22Rv1 (cell line): ENCODE measurements around the gene CCDC24.

Experiments used
- CTCF ChIP-seq: fragments of 450-650 bp; IDR thresholded peaks from 2 replicates; pipeline ENCODE4 v1.5.1; 2017; ENCODE audit warnings: mild to moderate bottlenecking
- ZFX ChIP-seq: fragments of 450-650 bp; IDR thresholded peaks from 2 replicates; pipeline ENCODE4 v1.6.1; 2017; ENCODE audit warnings: antibody characterized with exemption, borderline replicate concordance

GRCh38 chr1:43994071-43994470, 2.7 kb downstream of the CCDC24 start:
- TF ChIP-seq CTCF (no peak), ZFX (no peak)
